Mesothelial cell of epicardium (in vitro differentiated cells): ENCODE data around the gene NPPC. TPM values are rescaled to one million over a fixed set of nuclear protein-coding genes. Genes with fewer than 3 reads are reported as not detected.

Experiments
- DNase-seq, 2 experiments: peaks; one replicate each; pipeline ENCODE4 v3.0.0; 2021; ENCODE audit warnings: low spot score in 2 of 2; ENCODE audit not compliant: unreplicated experiment in 2 of 2
- H3K27ac Mint-ChIP-seq: 2 replicates; pipeline ENCODE4 v1.8.0; 2021; ENCODE audit warnings: mixed read lengths
- H3K27me3 Mint-ChIP-seq: 2 replicates; pipeline ENCODE4 v1.8.0; 2021; ENCODE audit warnings: low read depth, mixed read lengths
- H3K36me3 Mint-ChIP-seq: 2 replicates; pipeline ENCODE4 v1.8.0; 2021; ENCODE audit warnings: mixed read lengths
- H3K4me1 Mint-ChIP-seq: 2 replicates; pipeline ENCODE4 v1.8.0; 2021; ENCODE audit warnings: mixed read lengths
- H3K4me3 Mint-ChIP-seq: 2 replicates; pipeline ENCODE4 v1.8.0; 2021; ENCODE audit warnings: mild to moderate bottlenecking, moderate library complexity, mixed read lengths
- H3K9me3 Mint-ChIP-seq: 2 replicates; pipeline ENCODE4 v1.8.0; 2021; ENCODE audit warnings: mixed read lengths
- total RNA-seq: library from RNA; stranded (reverse); gene quantifications from 3 replicates; pipeline ENCODE4 v1.2.1, GENCODE V29; 2021
- TF ChIP-seq, protein P1 (sequence below): fragments of 200-600 bp; sonication (generic); IDR thresholded peaks from one replicate; pipeline ENCODE4 v1.5.0; 2021; ENCODE audit warnings: antibody characterized with exemption; ENCODE audit not compliant: unreplicated experiment

NPPC gene
- 0.72 to 0.80 TPM (median 0.73 TPM) in 3 replicates for total RNA-seq

GRCh38 chr2:231926180-231926741 lies at the start of gene NPPC:
NPPC (minus strand) TSS chr2:231926396; CDS start chr2:231926249, 147 bp downstream.
- Mint-ChIP-seq H3K27ac (no peak within 1 kb of the TSS), H3K9me3 (no peaks in the 10 kb centered on the region), H3K36me3 (no peaks in the 10 kb centered on the region), H3K4me3 (peak within 1 kb of the TSS; percentile 73), H3K4me1 (peaks cover 8% of the 10 kb centered on the region), H3K27me3 (peaks cover 88% of the 10 kb centered on the region)
- peak; percentile 59 to 78 for DNase-seq
- TF ChIP-seq, protein P1, sequence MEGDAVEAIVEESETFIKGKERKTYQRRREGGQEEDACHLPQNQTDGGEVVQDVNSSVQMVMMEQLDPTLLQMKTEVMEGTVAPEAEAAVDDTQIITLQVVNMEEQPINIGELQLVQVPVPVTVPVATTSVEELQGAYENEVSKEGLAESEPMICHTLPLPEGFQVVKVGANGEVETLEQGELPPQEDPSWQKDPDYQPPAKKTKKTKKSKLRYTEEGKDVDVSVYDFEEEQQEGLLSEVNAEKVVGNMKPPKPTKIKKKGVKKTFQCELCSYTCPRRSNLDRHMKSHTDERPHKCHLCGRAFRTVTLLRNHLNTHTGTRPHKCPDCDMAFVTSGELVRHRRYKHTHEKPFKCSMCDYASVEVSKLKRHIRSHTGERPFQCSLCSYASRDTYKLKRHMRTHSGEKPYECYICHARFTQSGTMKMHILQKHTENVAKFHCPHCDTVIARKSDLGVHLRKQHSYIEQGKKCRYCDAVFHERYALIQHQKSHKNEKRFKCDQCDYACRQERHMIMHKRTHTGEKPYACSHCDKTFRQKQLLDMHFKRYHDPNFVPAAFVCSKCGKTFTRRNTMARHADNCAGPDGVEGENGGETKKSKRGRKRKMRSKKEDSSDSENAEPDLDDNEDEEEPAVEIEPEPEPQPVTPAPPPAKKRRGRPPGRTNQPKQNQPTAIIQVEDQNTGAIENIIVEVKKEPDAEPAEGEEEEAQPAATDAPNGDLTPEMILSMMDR, result peak; percentile 9

DNA sequence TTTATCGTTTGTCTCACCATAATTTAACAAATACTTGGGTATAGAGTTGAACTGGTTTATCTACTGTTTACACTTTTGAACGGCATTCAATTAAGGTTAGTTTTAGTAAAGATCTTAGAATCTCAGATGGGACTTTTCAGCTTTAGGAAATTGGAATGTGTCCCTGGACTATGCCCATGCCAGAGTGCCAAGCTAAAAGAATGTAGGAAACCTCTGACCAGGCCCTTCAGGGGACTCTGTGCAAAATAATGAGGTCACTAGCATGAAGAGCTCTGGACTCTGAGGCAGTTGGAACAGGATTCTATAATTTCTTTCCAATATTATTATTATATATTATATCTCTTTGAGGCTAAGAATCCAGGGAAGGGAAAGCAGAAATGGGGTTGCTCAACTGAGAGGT lies 48.8 kb upstream of the NPPC start:
- H3K4me3 Mint-ChIP-seq, result no peak overlapping the region
- no peaks in the 10 kb centered on the region for H3K4me1 Mint-ChIP-seq
- DNase-seq, result no peak
- H3K27ac Mint-ChIP-seq, result no peak overlapping the region
- H3K9me3 Mint-ChIP-seq, result peaks cover 4% of the 10 kb centered on the region
- TF ChIP-seq, protein P1, result no peak
- peaks cover 10% of the 10 kb centered on the region for H3K36me3 Mint-ChIP-seq
- H3K27me3 Mint-ChIP-seq, result no peaks in the 10 kb centered on the region

GRCh38 chr2:231970461-231970860 lies 44.3 kb upstream of the NPPC start:
- no peak for DNase-seq
- no peaks in the 10 kb centered on the region for H3K27me3 Mint-ChIP-seq
- peaks cover 15% of the 10 kb centered on the region for H3K36me3 Mint-ChIP-seq
- H3K4me3 Mint-ChIP-seq, result no peak overlapping the region
- H3K4me1 Mint-ChIP-seq, result no peaks in the 10 kb centered on the region
- H3K27ac Mint-ChIP-seq, result no peak overlapping the region
- TF ChIP-seq, protein P1, result no peak
- H3K9me3 Mint-ChIP-seq, result peaks cover 6% of the 10 kb centered on the region

DNA sequence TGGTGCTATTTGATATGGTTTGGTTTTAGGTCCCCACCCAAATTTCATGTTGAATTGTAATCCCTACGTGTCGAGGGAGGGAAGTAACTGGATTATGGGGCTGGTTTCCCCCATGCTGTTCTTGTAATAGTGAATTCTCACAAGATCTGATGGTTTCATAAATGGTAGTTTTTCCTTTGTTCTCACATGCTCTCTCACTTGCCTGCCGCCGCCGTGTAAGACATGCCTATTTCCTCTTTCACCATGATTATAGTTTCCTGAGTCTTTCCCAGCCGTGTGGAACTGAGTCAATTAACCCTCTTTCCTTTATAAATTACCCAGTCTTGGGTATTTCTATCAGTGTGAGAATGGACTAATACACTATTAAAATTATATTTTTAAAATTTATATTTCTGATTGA lies 42.6 kb upstream of the NPPC start:
- Mint-ChIP-seq H3K27me3 (no peaks in the 10 kb centered on the region), H3K9me3 (peaks cover 6% of the 10 kb centered on the region), H3K27ac (no peak overlapping the region), H3K4me1 (no peaks in the 10 kb centered on the region), H3K36me3 (peaks cover 15% of the 10 kb centered on the region), H3K4me3 (no peak overlapping the region)
- DNase-seq, result no peak
- TF ChIP-seq, protein P1, result no peak

DNA sequence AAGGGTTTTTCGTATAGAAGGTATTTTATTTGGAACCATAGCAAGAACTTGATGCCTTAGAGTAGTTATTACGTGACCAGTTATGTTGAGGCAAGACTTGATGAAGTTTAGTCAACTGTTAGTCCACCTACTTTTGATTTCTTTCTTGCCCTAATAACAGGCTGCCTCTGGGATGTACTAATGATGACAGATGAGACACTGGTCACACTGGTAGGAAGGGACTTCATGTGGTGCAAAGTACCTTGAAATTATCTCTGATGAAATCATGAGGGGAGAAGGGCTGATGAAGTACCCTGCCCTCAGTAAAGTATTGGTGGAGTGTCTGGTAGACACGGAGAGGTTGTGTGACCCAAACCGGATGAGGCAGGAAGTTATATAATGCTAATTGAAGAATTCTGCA lies 40.7 kb upstream of the NPPC start:
- peaks cover 12% of the 10 kb centered on the region for H3K36me3 Mint-ChIP-seq
- no peak overlapping the region for H3K4me3 Mint-ChIP-seq

More for the DNA sequence above, 40.7 kb upstream of the NPPC start:
- DNase-seq, result no peak
- H3K4me1 Mint-ChIP-seq, result peaks cover 11% of the 10 kb centered on the region
- no peak overlapping the region for H3K27ac Mint-ChIP-seq
- TF ChIP-seq, protein P1, result no peak
- H3K9me3 Mint-ChIP-seq, result peaks cover 6% of the 10 kb centered on the region
- H3K27me3 Mint-ChIP-seq, result no peaks in the 10 kb centered on the region
